Measurements from ENCODE around the gene SIRT2.

SIRT2 gene

GRCh38 chr19:38913958-38914357 lies 14.5 kb upstream of the SIRT2 start:
- no peak for DNase-seq (ENCODE audit: low spot score)
- Mint-ChIP-seq H3K4me3 (no peak overlapping the region), H3K27ac (no peak overlapping the region)

GRCh38 chr19:38912600-38913514 lies 13.4 kb upstream of the SIRT2 start:
- Mint-ChIP-seq H3K4me3 (no peak overlapping the region), H3K4me1 (ENCODE audit: low read depth) (peaks cover 6% of the 10 kb centered on the region), H3K27ac (peak overlapping the region; percentile 41), H3K27me3 (ENCODE audit: low read depth) (no peaks in the 10 kb centered on the region), H3K9me3 (no peaks in the 10 kb centered on the region), H3K36me3 (ENCODE audit: low read depth) (peaks cover 16% of the 10 kb centered on the region)
- DNase-seq (ENCODE audit: low spot score) = no peak

More at GRCh38 chr19:38913958-38914357, 14.5 kb upstream of the SIRT2 start:
- Mint-ChIP-seq H3K27me3 (ENCODE audit: low read depth) (no peaks in the 10 kb centered on the region), H3K36me3 (ENCODE audit: low read depth) (peaks cover 11% of the 10 kb centered on the region), H3K4me1 (ENCODE audit: low read depth) (peaks cover 3% of the 10 kb centered on the region), H3K9me3 (no peaks in the 10 kb centered on the region)

DNA sequence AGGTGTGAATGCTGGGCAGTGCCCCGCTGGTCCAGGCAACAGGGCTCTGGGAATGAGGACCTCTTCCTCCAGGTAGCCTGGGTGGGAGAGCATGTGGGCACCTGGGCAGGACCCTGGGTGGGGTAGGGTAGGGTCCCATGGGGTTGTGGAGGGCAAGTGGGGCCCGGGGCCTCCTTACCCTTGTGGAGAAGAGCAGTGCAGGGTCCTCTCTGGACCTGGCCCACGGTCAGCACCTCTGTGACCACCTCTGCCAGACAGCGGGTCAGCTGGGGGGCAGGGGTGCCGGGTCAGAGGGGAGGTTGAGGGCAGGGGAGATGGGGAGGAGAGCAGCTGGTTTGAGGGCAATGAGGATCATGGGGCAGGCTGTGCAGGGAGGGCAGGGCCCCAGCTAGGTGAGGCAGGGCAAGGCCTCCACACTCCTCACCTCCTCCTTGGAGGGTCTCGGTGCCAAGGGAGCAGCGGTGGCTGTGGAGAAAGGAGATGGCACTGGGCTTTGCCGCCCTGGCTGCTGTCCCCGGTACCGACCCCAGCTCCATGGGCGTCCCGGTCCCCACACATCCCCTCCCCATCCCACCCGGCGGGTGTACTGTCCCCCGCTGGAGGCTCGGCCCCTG lies 12.1 kb upstream of the SIRT2 start:
- no peak overlapping the region for H3K4me3 Mint-ChIP-seq
- H3K27me3 Mint-ChIP-seq (ENCODE audit: low read depth) = no peaks in the 10 kb centered on the region
- DNase-seq (ENCODE audit: low spot score) = no peak
- peaks cover 28% of the 10 kb centered on the region for H3K36me3 Mint-ChIP-seq (ENCODE audit: low read depth)
- H3K9me3 Mint-ChIP-seq = no peaks in the 10 kb centered on the region
- H3K4me1 Mint-ChIP-seq (ENCODE audit: low read depth) = peaks cover 6% of the 10 kb centered on the region
- H3K27ac Mint-ChIP-seq = no peak overlapping the region

GRCh38 chr19:38910488-38910887 lies 11.1 kb upstream of the SIRT2 start:
- Mint-ChIP-seq H3K4me3 (no peak overlapping the region), H3K27me3 (ENCODE audit: low read depth) (no peaks in the 10 kb centered on the region), H3K36me3 (ENCODE audit: low read depth) (peaks cover 28% of the 10 kb centered on the region), H3K9me3 (no peaks in the 10 kb centered on the region), H3K4me1 (ENCODE audit: low read depth) (peaks cover 6% of the 10 kb centered on the region), H3K27ac (no peak overlapping the region)
- DNase-seq (ENCODE audit: low spot score) = no peak

- Mint-ChIP-seq H3K27ac (no peak overlapping the region), H3K9me3 (no peaks in the 10 kb centered on the region), H3K4me3 (no peak overlapping the region), H3K4me1 (ENCODE audit: low read depth) (peaks cover 6% of the 10 kb centered on the region), H3K27me3 (ENCODE audit: low read depth) (no peaks in the 10 kb centered on the region), H3K36me3 (ENCODE audit: low read depth) (peaks cover 38% of the 10 kb centered on the region)
- no peak for DNase-seq (ENCODE audit: low spot score)
These were observed 9.5 kb upstream of the SIRT2 start for GRCh38 chr19:38908911-38909310.

- Mint-ChIP-seq H3K4me1 (ENCODE audit: low read depth) (peaks cover 7% of the 10 kb centered on the region), H3K36me3 (ENCODE audit: low read depth) (peaks cover 40% of the 10 kb centered on the region)
These were observed 8.3 kb upstream of the SIRT2 start for GRCh38 chr19:38907670-38908069.

DNA sequence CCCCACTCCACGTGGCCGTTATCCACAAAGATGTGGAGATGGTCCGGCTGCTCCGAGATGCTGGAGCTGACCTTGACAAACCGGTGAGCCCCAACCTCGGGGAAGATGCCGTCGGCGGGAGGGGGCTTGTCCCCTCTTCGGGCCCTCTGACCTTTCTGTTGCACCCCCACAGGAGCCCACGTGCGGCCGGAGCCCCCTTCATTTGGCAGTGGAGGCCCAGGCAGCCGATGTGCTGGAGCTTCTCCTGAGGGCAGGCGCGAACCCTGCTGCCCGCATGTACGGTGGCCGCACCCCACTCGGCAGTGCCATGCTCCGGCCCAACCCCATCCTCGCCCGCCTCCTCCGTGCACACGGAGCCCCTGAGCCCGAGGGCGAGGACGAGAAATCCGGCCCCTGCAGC lies 7.8 kb upstream of the SIRT2 start:
- Mint-ChIP-seq H3K27ac (no peak overlapping the region), H3K4me3 (no peak overlapping the region), H3K4me1 (ENCODE audit: low read depth) (peaks cover 7% of the 10 kb centered on the region), H3K9me3 (no peaks in the 10 kb centered on the region), H3K36me3 (ENCODE audit: low read depth) (peaks cover 40% of the 10 kb centered on the region), H3K27me3 (ENCODE audit: low read depth) (no peaks in the 10 kb centered on the region)
- DNase-seq (ENCODE audit: low spot score) = no peak

More at GRCh38 chr19:38907670-38908069, 8.3 kb upstream of the SIRT2 start:
- H3K9me3 Mint-ChIP-seq = no peaks in the 10 kb centered on the region
- H3K4me3 Mint-ChIP-seq = no peak overlapping the region
- H3K27me3 Mint-ChIP-seq (ENCODE audit: low read depth) = no peaks in the 10 kb centered on the region
- DNase-seq (ENCODE audit: low spot score) = no peak
- H3K27ac Mint-ChIP-seq = no peak overlapping the region

GRCh38 chr19:38905620-38906019 lies 6.2 kb upstream of the SIRT2 start:
- Mint-ChIP-seq H3K36me3 (ENCODE audit: low read depth) (peaks cover 43% of the 10 kb centered on the region), H3K27me3 (ENCODE audit: low read depth) (no peaks in the 10 kb centered on the region), H3K9me3 (no peaks in the 10 kb centered on the region)

GRCh38 chr19:38904581-38905539 lies 5.4 kb upstream of the SIRT2 start:
- H3K9me3 Mint-ChIP-seq = no peaks in the 10 kb centered on the region

More at GRCh38 chr19:38905620-38906019, 6.2 kb upstream of the SIRT2 start:
- Mint-ChIP-seq H3K4me1 (ENCODE audit: low read depth) (peaks cover 12% of the 10 kb centered on the region), H3K27ac (no peak overlapping the region), H3K4me3 (no peak overlapping the region)
- no peak for DNase-seq (ENCODE audit: low spot score)

GRCh38 chr19:38901683-38902082 lies 2.3 kb upstream of the SIRT2 start:
- Mint-ChIP-seq H3K27ac (peak overlapping the region; percentile 15), H3K36me3 (ENCODE audit: low read depth) (peaks cover 23% of the 10 kb centered on the region), H3K9me3 (no peaks in the 10 kb centered on the region), H3K27me3 (ENCODE audit: low read depth) (no peaks in the 10 kb centered on the region), H3K4me3 (peak overlapping the region; percentile 52), H3K4me1 (ENCODE audit: low read depth) (peaks cover 20% of the 10 kb centered on the region)
- no peak for DNase-seq (ENCODE audit: low spot score)

More at GRCh38 chr19:38904581-38905539, 5.4 kb upstream of the SIRT2 start:
- Mint-ChIP-seq H3K27ac (no peak overlapping the region), H3K36me3 (ENCODE audit: low read depth) (peaks cover 41% of the 10 kb centered on the region), H3K4me3 (no peak overlapping the region), H3K4me1 (ENCODE audit: low read depth) (peaks cover 12% of the 10 kb centered on the region), H3K27me3 (ENCODE audit: low read depth) (no peaks in the 10 kb centered on the region)
- DNase-seq (ENCODE audit: low spot score) = no peak

- no peak for DNase-seq (ENCODE audit: low spot score)
- Mint-ChIP-seq H3K9me3 (no peaks in the 10 kb centered on the region), H3K4me1 (ENCODE audit: low read depth) (peaks cover 20% of the 10 kb centered on the region), H3K27ac (peak overlapping the region; percentile 98), H3K4me3 (peak overlapping the region; percentile 100), H3K36me3 (ENCODE audit: low read depth) (peaks cover 22% of the 10 kb centered on the region), H3K27me3 (ENCODE audit: low read depth) (no peaks in the 10 kb centered on the region)
These were observed 1.3 kb upstream of the SIRT2 start for GRCh38 chr19:38900743-38901190.

DNA sequence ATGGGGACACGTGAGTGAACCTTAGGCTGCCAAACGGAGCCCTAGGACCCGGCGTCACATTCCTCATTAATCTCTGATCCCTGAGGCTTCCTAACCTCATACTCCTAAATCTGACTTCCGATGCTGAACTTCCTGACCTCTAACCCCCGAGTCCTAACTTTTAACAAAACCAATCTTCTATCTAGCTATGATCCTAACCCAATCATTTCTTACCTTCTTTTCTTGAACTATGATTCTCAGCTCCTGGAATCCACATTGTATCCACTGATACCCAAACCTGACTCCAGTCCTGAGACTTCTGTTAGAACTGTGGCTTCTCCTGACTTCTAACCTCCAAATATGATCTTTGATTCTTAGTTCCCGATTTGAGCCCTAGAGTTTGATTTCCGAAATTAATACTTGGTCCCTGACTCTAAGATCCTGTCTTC lies 798 bp upstream of the SIRT2 start:
- Mint-ChIP-seq H3K27me3 (ENCODE audit: low read depth) (no peaks in the 10 kb centered on the region), H3K4me3 (peak overlapping the region; percentile 100), H3K4me1 (ENCODE audit: low read depth) (peaks cover 20% of the 10 kb centered on the region), H3K36me3 (ENCODE audit: low read depth) (peaks cover 19% of the 10 kb centered on the region), H3K27ac (peak overlapping the region; percentile 98), H3K9me3 (no peaks in the 10 kb centered on the region)
- no peak for DNase-seq (ENCODE audit: low spot score)

- peaks cover 23% of the 10 kb centered on the region for H3K4me1 Mint-ChIP-seq (ENCODE audit: low read depth)
- H3K9me3 Mint-ChIP-seq = no peaks in the 10 kb centered on the region
- H3K4me3 Mint-ChIP-seq = peak overlapping the region; percentile 100
- peak overlapping the region; percentile 98 for H3K27ac Mint-ChIP-seq
- H3K27me3 Mint-ChIP-seq (ENCODE audit: low read depth) = no peaks in the 10 kb centered on the region
- H3K36me3 Mint-ChIP-seq (ENCODE audit: low read depth) = peaks cover 10% of the 10 kb centered on the region
- DNase-seq (ENCODE audit: low spot score) = no peak
These were observed 501 bp downstream of the SIRT2 start for GRCh38 chr19:38898788-38899446.

Data from T-helper 2 cell treated with Interferon-gamma antibody and Interleukin-4, amounts not matched to agents 5 μg/mL and 100 μg/mL, for 36 hours (primary cell).